H1 (cell line): Measurements from ENCODE around the gene STEAP2. TPM values are rescaled to one million over a fixed set of nuclear protein-coding genes. Genes with fewer than 3 reads are reported as not detected.

ENCODE experiments used
- RNF2 ChIP-seq: fragments of 200-900, 300-1000 bp; sonication (generic); IDR thresholded peaks from 2 replicates; pipeline ENCODE4 v1.7.1; 2016; ENCODE audit warnings: borderline replicate concordance, low read depth, mild to moderate bottlenecking, antibody characterized with exemption, low read length; ENCODE audit not compliant: poor library complexity, severe bottlenecking; ENCODE audit errors: missing control alignments
- polyA plus RNA-seq, 7 experiments: library from polyadenylated mRNA; depleted of rRNA in 3 of 7; stranded (reverse) in 5 of 7; unstranded in 2 of 7; fragments of >200 nt in 5 of 7; fragments of 200-250 nt in 2 of 7; gene quantifications; 1 replicate in 5 of 7; 2 replicates in 1 of 7; 4 replicates in 1 of 7; pipeline versions ENCODE4 v1.2.1 to v1.2.3, GENCODE V29; 2011 to 2013; ENCODE audit warnings: missing spikeins in 2 of 7, mixed read lengths in 2 of 7
- total RNA-seq: library from RNA; stranded (reverse); fragmentation: NEBNext Ultra II Directional; extraction: Animal tissue kit (Norgen Biotek cat#: 25700); gene quantifications from 2 replicates; pipeline ENCODE4 v1.2.1, GENCODE V29; 2021

STEAP2 gene
- total and polyA plus RNA-seq, 2 of the 8 experiments (the other 6 are each of a cell fraction or from before 2014, with no cell fraction given): 13.4 to 18.4 TPM

GRCh38 chr7:90163534-90163933 lies 48.0 kb upstream of the STEAP2 start (continued):
- no peak for TF ChIP-seq RNF2
